IMR-90 (cell line): ENCODE measurements around the gene DNAJC28. TPM values are rescaled to one million over a fixed set of nuclear protein-coding genes. Genes with fewer than 3 reads are reported as not detected.
A peak's percentile ranks its signal among the peaks of the same experiment; 100 is the strongest.

ENCODE experiments used
- ATAC-seq: fragments of 200-7000 bp; cut with Tn5 transposase; 2 replicates; pipeline ENCODE4 v1.9.1; 2020; ENCODE audit warnings: low read depth, mild to moderate bottlenecking, moderate library complexity
- Bru-seq: library from RNA; stranded (reverse); fragments of 400-500 nt; gene quantifications from one replicate; lab custom pipeline; 2021; lab: Mats Ljungman, UMichigan
- BruChase-seq, 2 experiments: library from RNA; stranded (reverse); fragments of 400-500 nt; gene quantifications; one replicate each; lab custom pipeline; 2021; lab: Mats Ljungman, UMichigan
- BruUV-seq: library from RNA; stranded (reverse); fragments of 400-500 nt; replicated peaks from 2 replicates; lab custom pipeline; 2021; lab: Mats Ljungman, UMichigan
- CTCF ChIA-PET: fragments of 300-600 bp; formaldehyde crosslinking; extraction: SDS; loops from one replicate; lab custom pipeline; 2021; ENCODE audit warnings: antibody characterized with exemption; lab: Yijun Ruan, JAX
- POLR2A ChIA-PET: fragments of 300-600 bp; sonication (Branson Sonifier 250); formaldehyde crosslinking; loops from one replicate; lab custom pipeline; 2022; ENCODE audit warnings: antibody characterized with exemption; ENCODE audit not compliant: unreplicated experiment; lab: Charles Lee
- DNase-seq: peaks from one replicate; pipeline ENCODE4 v3.0.0; 2013
- H2AFZ ChIP-seq: replicated peaks from 2 replicates; pipeline ENCODE3; 2013; ENCODE audit warnings: low read length, mild to moderate bottlenecking; ENCODE audit not compliant: poor library complexity
- H2AK5ac ChIP-seq: 2 replicates; pipeline ENCODE4 v1.6.1; 2013; ENCODE audit warnings: low read depth, low read length, inconsistent platforms
- H2AK9ac ChIP-seq: replicated peaks from 2 replicates; pipeline ENCODE3; 2013; ENCODE audit warnings: mild to moderate bottlenecking, low read depth, low read length, moderate library complexity; ENCODE audit not compliant: poor library complexity
- H2BK120ac ChIP-seq: 2 replicates; pipeline ENCODE4 v1.6.1; 2013; ENCODE audit warnings: low read depth, low read length, inconsistent platforms
- H2BK15ac ChIP-seq: 3 replicates; pipeline ENCODE4 v1.6.1; 2013; ENCODE audit warnings: low read depth, low read length, inconsistent platforms
- H2BK20ac ChIP-seq: 2 replicates; pipeline ENCODE4 v1.6.1; 2013; ENCODE audit warnings: low read depth, mild to moderate bottlenecking, inconsistent platforms, low read length, moderate library complexity
- H2BK5ac ChIP-seq: 2 replicates; pipeline ENCODE4 v1.6.1; 2013; ENCODE audit warnings: mild to moderate bottlenecking, low read depth, low read length, inconsistent platforms; ENCODE audit not compliant: poor library complexity, severe bottlenecking
- H3K14ac ChIP-seq: replicated peaks from 2 replicates; pipeline ENCODE4 v1.6.1; 2013; ENCODE audit warnings: low read depth, low read length, inconsistent platforms
- H3K18ac ChIP-seq: 2 replicates; pipeline ENCODE4 v1.6.1; 2013; ENCODE audit warnings: low read depth, low read length, control low read depth
- H3K23ac ChIP-seq: 2 replicates; pipeline ENCODE4 v1.6.1; 2013; ENCODE audit warnings: low read depth, low read length, inconsistent platforms
- H3K27ac ChIP-seq: 2 replicates; pipeline ENCODE4 v1.5.1; 2013; ENCODE audit warnings: mild to moderate bottlenecking, control low read depth, low read length; ENCODE audit not compliant: insufficient read depth
- H3K27me3 ChIP-seq: 2 replicates; pipeline ENCODE4 v1.6.1; 2013; ENCODE audit warnings: low read length; ENCODE audit not compliant: control insufficient read depth, insufficient read depth
- H3K36me3 ChIP-seq: 2 replicates; pipeline ENCODE4 v1.6.1; 2013; ENCODE audit warnings: low read length, mixed read lengths; ENCODE audit not compliant: control insufficient read depth, insufficient read depth
- H3K4ac ChIP-seq: 2 replicates; pipeline ENCODE4 v1.6.1; 2013; ENCODE audit warnings: low read depth, low read length, inconsistent platforms
- H3K4me1 ChIP-seq: 2 replicates; pipeline ENCODE4 v1.6.1; 2013; ENCODE audit warnings: low read length, mixed read lengths; ENCODE audit not compliant: control insufficient read depth, insufficient read depth
- H3K4me2 ChIP-seq: 2 replicates; pipeline ENCODE4 v1.6.1; 2013; ENCODE audit warnings: low read depth, mild to moderate bottlenecking, control low read depth, low read length, moderate library complexity
- H3K4me3 ChIP-seq: 2 replicates; pipeline ENCODE4 v1.5.1; 2013; ENCODE audit warnings: low read depth, mild to moderate bottlenecking, control low read depth, low read length, moderate library complexity; ENCODE audit not compliant: insufficient read depth
- H3K56ac ChIP-seq: 2 replicates; pipeline ENCODE4 v1.6.1; 2013; ENCODE audit warnings: low read length, inconsistent platforms; ENCODE audit not compliant: insufficient read depth; ENCODE audit errors: extremely low read depth
- H3K79me1 ChIP-seq, 2 experiments: 2 replicates each; pipeline ENCODE4 v1.6.1; 2013; ENCODE audit warnings: low read length in 2 of 2, inconsistent platforms in 1 of 2, low read depth in 1 of 2
- H3K9ac ChIP-seq: 2 replicates; pipeline ENCODE4 v1.6.1; 2013; ENCODE audit warnings: low read depth, low read length, control low read depth
- H3K9me1 ChIP-seq: 2 replicates; pipeline ENCODE4 v1.6.1; 2013; ENCODE audit warnings: low read length, inconsistent platforms; ENCODE audit not compliant: insufficient read depth
- H3K9me3 ChIP-seq: 2 replicates; pipeline ENCODE4 v1.6.1; 2013; ENCODE audit warnings: low read length; ENCODE audit not compliant: control insufficient read depth, insufficient read depth
- H4K20me1 ChIP-seq: 2 replicates; pipeline ENCODE4 v1.6.1; 2013; ENCODE audit warnings: low read length, inconsistent platforms; ENCODE audit not compliant: insufficient read depth
- H4K5ac ChIP-seq: 2 replicates; pipeline ENCODE4 v1.6.1; 2013; ENCODE audit warnings: mild to moderate bottlenecking, low read depth, low read length, control low read depth
- H4K8ac ChIP-seq, 2 experiments: 2 replicates each; pipeline ENCODE4 v1.6.1; 2013; ENCODE audit warnings: low read depth in 2 of 2, low read length in 2 of 2, control low read depth in 1 of 2, inconsistent platforms in 1 of 2
- H4K91ac ChIP-seq: 2 replicates; pipeline ENCODE4 v1.6.1; 2013; ENCODE audit warnings: low read depth, low read length, inconsistent platforms; ENCODE audit not compliant: insufficient read depth
- BHLHE40 ChIP-seq: fragments of 150-350 bp; IDR thresholded peaks from 2 replicates; pipeline ENCODE4 v1.6.1; 2016; ENCODE audit warnings: mild to moderate bottlenecking, low read depth, low read length
- CHD1 ChIP-seq: IDR thresholded peaks from 2 replicates; pipeline ENCODE4 v1.6.1; 2012; ENCODE audit warnings: low read depth, low read length, improper control_type of control experiment
- MXI1 ChIP-seq: IDR thresholded peaks from 2 replicates; pipeline ENCODE4 v1.6.1; 2012; ENCODE audit warnings: low read depth, mild to moderate bottlenecking, low read length, moderate library complexity, borderline replicate concordance
- WGBS, 2 experiments: methylation state at CpG; one replicate each; pipeline versions ENCODE4 v1.1.5 to v1.1.7; 2013; ENCODE audit warnings: missing lambda C conversion rate in 2 of 2; ENCODE audit not compliant: insufficient read length in 1 of 2; ENCODE audit errors: extremely low coverage in 2 of 2; 5-methylcytosine and 5-hydroxymethylcytosine counted together
- dilution Hi-C: fragments of 300-500 bp; cut with HindIII; formaldehyde crosslinking; loops from one replicate; pipeline ENCODE4 v1.14.3; 2018; ENCODE audit warnings: low sequenced_read_pairs; ENCODE audit not compliant: unreplicated experiment
- in situ Hi-C: fragments of 300-500 bp; cut with MboI; formaldehyde crosslinking; loops from 3 replicates; pipeline ENCODE4 v1.14.3; 2019; ENCODE audit warnings: low sequenced_read_pairs, inconsistent platforms, mixed read lengths
- intact Hi-C: fragments of 100-400 bp; cut with micrococcal nuclease; formaldehyde crosslinking; loops from 2 replicates; pipeline ENCODE4 v1.10.0; 2022
- long read RNA-seq: library from polyadenylated mRNA; unstranded; transcript quantifications from one replicate; pipeline ENCODE4 v2.0.0, GENCODE V29; 2021; ENCODE audit not compliant: unreplicated experiment
- polyA plus RNA-seq, 3 experiments: library from polyadenylated mRNA; depleted of rRNA; stranded (reverse); fragments of >200 nt; gene quantifications; 2 replicates each; pipeline ENCODE4 v1.2.3, GENCODE V29; 2012; ENCODE audit warnings: low replicate concordance in 1 of 3
- total RNA-seq: library from RNA; depleted of rRNA; stranded (reverse); fragments of >200 nt; gene quantifications from 2 replicates; pipeline ENCODE4 v1.2.3, GENCODE V29; 2012; rRNA removed
- TF ChIP-seq, protein P1 (sequence below): fragments of 150-350 bp; IDR thresholded peaks from 2 replicates; pipeline ENCODE4 v1.6.1; 2016; ENCODE audit warnings: low read depth, mild to moderate bottlenecking, low read length, moderate library complexity, borderline replicate concordance

DNAJC28 gene, protein sequence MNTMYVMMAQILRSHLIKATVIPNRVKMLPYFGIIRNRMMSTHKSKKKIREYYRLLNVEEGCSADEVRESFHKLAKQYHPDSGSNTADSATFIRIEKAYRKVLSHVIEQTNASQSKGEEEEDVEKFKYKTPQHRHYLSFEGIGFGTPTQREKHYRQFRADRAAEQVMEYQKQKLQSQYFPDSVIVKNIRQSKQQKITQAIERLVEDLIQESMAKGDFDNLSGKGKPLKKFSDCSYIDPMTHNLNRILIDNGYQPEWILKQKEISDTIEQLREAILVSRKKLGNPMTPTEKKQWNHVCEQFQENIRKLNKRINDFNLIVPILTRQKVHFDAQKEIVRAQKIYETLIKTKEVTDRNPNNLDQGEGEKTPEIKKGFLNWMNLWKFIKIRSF
- 0.54 and 1.4 TPM in 2 replicates for total RNA-seq
- 0.60 and 0.65 TPM in 2 replicates for polyA plus RNA-seq (2012; rRNA removed)
- polyA plus RNA-seq (2012; cell fraction: cytosol; rRNA removed) = 0.04 and 0.09 TPM in 2 replicates
- 0.03 and 0.21 TPM in 2 replicates for polyA plus RNA-seq (2012; cell fraction: nucleus; rRNA removed; ENCODE audit: low replicate concordance)
- Bru-seq, nascent RNA = percentile 35 among the genes with signal in this experiment
- BruChase-seq, experiment 1, labeled RNA remaining after a 6-hour chase = percentile 44 among the genes with signal in this experiment
- percentile 46 among the genes with signal in this experiment for BruChase-seq, experiment 2, labeled RNA remaining after a 2-hour chase
- long read RNA-seq = 0 reads

DNA sequence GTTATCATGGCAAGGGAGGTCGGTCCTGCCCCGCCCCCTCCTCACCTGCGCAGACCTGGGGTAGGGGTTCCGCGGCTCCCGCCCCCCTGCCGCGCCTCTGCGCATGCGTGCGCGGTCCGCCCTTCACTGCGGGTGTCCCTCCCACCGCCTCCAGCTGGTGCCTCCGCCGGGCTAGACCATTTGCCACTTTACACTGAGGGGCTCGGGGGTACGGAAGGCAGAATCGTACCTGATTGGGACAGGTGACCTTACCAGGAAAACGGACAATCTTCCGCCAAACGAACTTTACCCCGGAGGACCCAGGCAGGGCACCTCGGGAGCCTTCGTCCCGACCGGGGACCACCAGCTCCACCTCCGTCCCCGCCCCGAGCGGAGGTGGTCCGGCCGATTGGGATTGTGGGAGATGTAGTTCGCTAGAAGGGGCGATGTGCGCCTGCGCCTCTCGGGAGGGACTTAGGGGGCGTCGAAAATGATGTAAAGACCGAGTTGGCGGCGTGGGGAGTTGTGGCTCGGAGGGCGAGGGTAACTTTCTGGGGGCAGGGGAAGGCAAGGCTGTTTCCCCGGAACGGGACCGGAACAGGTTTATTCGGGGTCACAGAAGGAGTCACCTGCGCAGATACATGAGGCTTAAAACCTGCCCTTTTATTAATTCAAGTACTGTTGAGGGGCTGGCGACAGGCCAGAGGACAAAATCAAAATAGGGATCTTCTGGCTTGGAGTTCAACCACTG is at the start of gene DNAJC28:
TSS of gene DNAJC28 (minus strand) at position 344 of the 730 bp plus-strand sequence. CDS start 2,323 bp downstream, outside the sequence.
- H2BK15ac ChIP-seq = peak within 1 kb of the TSS; percentile 90; the same call in 2 of the 3 replicates
- H3K56ac ChIP-seq = peak within 1 kb of the TSS; percentile 89
- H4K20me1 ChIP-seq = no peaks in the 10 kb centered on the region
- H3K79me1 ChIP-seq = 0 out of 4 replicates have a peak, but pooled peaks cover 0 to 2% of the 10 kb centered on the region in 2 experiments
- intact Hi-C loops (no loop called here), dilution Hi-C loops (no loop called here), in situ Hi-C loops (no loop called here)
- H4K8ac ChIP-seq = peak within 1 kb of the TSS; percentile 86 to 96
- H3K27me3 ChIP-seq = peaks cover 8% of the 10 kb centered on the region; the same call in 1 of the 2 replicates
- H4K5ac ChIP-seq = peak within 1 kb of the TSS; percentile 88
- H4K91ac ChIP-seq = peak within 1 kb of the TSS; percentile 87
- peak within 1 kb of the TSS; percentile 89; the same call in 1 of the 2 replicates for H2BK120ac ChIP-seq
- H3K9me1 ChIP-seq = 0 out of 2 replicates have a peak, but pooled peaks cover 4% of the 10 kb centered on the region
- peak within 1 kb of the TSS; percentile 79 for H2AK9ac ChIP-seq
- peak within 1 kb of the TSS; percentile 89 for H3K4ac ChIP-seq
- ChIA-PET POLR2A (interaction anchor here (0.6 to 1.1 kb wide), 2 partner anchors 12 to 712 kb away, joined by 5 to 8 read pairs; partner anchors contain the start of gene TMEM50B), CTCF (interaction anchor here (0.6 kb wide), 1 partner anchor 562 kb away, joined by 3 read pairs; no protein-coding TSS in a partner anchor)
- H3K9ac ChIP-seq = peak within 1 kb of the TSS; percentile 94
- no peak within 1 kb of the TSS for H2AK5ac ChIP-seq
- peak within 1 kb of the TSS; percentile 97 for H3K4me2 ChIP-seq
- peak within 1 kb of the TSS; percentile 93 for H3K23ac ChIP-seq
- H3K14ac ChIP-seq = peak within 1 kb of the TSS; percentile 96
- H2AFZ ChIP-seq = peak within 1 kb of the TSS; percentile 98
- H3K18ac ChIP-seq = peak within 1 kb of the TSS; percentile 87
- DNase-seq = peak; percentile 89
- peak within 1 kb of the TSS; percentile 90 for H3K27ac ChIP-seq
- no peaks in the 10 kb centered on the region for H3K36me3 ChIP-seq
- WGBS, 2 experiments = 0% methylated on average over 15 of the region's 52 CpGs; no CpG with 5 or more reads in 1 of the 2 experiments
- BruUV-seq = no TSS peak
- peak within 1 kb of the TSS; percentile 88 for H2BK5ac ChIP-seq
- H3K4me3 ChIP-seq = peak within 1 kb of the TSS; percentile 82
- no peaks in the 10 kb centered on the region for H3K9me3 ChIP-seq
- ATAC-seq = peak; percentile 100
- H2BK20ac ChIP-seq = peak within 1 kb of the TSS; percentile 69; the same call in 1 of the 2 replicates
- TF ChIP-seq BHLHE40 = peak; percentile 69
- TF ChIP-seq MXI1 = no peak
- peak; percentile 69; the same call in 1 of the 2 replicates for TF ChIP-seq CHD1
- TF ChIP-seq, protein P1, sequence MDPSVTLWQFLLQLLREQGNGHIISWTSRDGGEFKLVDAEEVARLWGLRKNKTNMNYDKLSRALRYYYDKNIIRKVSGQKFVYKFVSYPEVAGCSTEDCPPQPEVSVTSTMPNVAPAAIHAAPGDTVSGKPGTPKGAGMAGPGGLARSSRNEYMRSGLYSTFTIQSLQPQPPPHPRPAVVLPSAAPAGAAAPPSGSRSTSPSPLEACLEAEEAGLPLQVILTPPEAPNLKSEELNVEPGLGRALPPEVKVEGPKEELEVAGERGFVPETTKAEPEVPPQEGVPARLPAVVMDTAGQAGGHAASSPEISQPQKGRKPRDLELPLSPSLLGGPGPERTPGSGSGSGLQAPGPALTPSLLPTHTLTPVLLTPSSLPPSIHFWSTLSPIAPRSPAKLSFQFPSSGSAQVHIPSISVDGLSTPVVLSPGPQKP = no peak
- peaks cover 3% of the 10 kb centered on the region; the same call in 1 of the 2 replicates for H3K4me1 ChIP-seq
